Osteocyte (in vitro differentiated cells): Measurements from ENCODE around the gene S100A11. TPM values are rescaled to one million over a fixed set of nuclear protein-coding genes. Genes with fewer than 3 reads are reported as not detected.
A peak's percentile ranks its signal among the peaks of the same experiment; 100 is the strongest.

Experiments
- DNase-seq: peaks from one replicate; pipeline ENCODE4 v3.0.0; 2021; ENCODE audit warnings: mixed read lengths; ENCODE audit not compliant: unreplicated experiment; ENCODE audit errors: extremely low spot score
- H3K27ac Mint-ChIP-seq: one replicate; pipeline ENCODE4 v1.8.0; 2021; ENCODE audit warnings: mild to moderate bottlenecking, mixed read lengths; ENCODE audit not compliant: unreplicated experiment
- H3K27me3 Mint-ChIP-seq: one replicate; pipeline ENCODE4 v1.8.0; 2021; ENCODE audit warnings: mixed read lengths; ENCODE audit not compliant: unreplicated experiment
- H3K36me3 Mint-ChIP-seq: one replicate; pipeline ENCODE4 v1.8.0; 2021; ENCODE audit warnings: mixed read lengths; ENCODE audit not compliant: unreplicated experiment
- H3K4me1 Mint-ChIP-seq: one replicate; pipeline ENCODE4 v1.8.0; 2021; ENCODE audit warnings: mixed read lengths; ENCODE audit not compliant: unreplicated experiment
- H3K4me3 Mint-ChIP-seq: one replicate; pipeline ENCODE4 v1.8.0; 2021; ENCODE audit warnings: mild to moderate bottlenecking, moderate library complexity, mixed read lengths; ENCODE audit not compliant: unreplicated experiment
- H3K9me3 Mint-ChIP-seq: one replicate; pipeline ENCODE4 v1.8.0; 2021; ENCODE audit warnings: mixed read lengths; ENCODE audit not compliant: unreplicated experiment
- CTCF ChIP-seq: fragments of 200-600 bp; sonication (generic); IDR thresholded peaks from 2 replicates; pipeline ENCODE4 v1.5.0; 2021; ENCODE audit warnings: antibody characterized with exemption, mild to moderate bottlenecking, moderate library complexity
- total RNA-seq: library from RNA; stranded (reverse); gene quantifications from 2 replicates; pipeline ENCODE4 v1.2.1, GENCODE V29; 2021

S100A11 gene
- total RNA-seq, 1 donor from 2014 or later, result 446 TPM

GRCh38 chr1:152000964-152001630 is 35.7 kb downstream of the S100A11 start:
- no peaks in the 10 kb centered on the region for H3K36me3 Mint-ChIP-seq
- H3K4me3 Mint-ChIP-seq, result no peak overlapping the region
- no peak for DNase-seq
- H3K4me1 Mint-ChIP-seq, result no peaks in the 10 kb centered on the region
- H3K27ac Mint-ChIP-seq, result no peak overlapping the region
- no peaks in the 10 kb centered on the region for H3K9me3 Mint-ChIP-seq
- TF ChIP-seq CTCF, result no peak
- H3K27me3 Mint-ChIP-seq, result peaks cover 28% of the 10 kb centered on the region

DNA sequence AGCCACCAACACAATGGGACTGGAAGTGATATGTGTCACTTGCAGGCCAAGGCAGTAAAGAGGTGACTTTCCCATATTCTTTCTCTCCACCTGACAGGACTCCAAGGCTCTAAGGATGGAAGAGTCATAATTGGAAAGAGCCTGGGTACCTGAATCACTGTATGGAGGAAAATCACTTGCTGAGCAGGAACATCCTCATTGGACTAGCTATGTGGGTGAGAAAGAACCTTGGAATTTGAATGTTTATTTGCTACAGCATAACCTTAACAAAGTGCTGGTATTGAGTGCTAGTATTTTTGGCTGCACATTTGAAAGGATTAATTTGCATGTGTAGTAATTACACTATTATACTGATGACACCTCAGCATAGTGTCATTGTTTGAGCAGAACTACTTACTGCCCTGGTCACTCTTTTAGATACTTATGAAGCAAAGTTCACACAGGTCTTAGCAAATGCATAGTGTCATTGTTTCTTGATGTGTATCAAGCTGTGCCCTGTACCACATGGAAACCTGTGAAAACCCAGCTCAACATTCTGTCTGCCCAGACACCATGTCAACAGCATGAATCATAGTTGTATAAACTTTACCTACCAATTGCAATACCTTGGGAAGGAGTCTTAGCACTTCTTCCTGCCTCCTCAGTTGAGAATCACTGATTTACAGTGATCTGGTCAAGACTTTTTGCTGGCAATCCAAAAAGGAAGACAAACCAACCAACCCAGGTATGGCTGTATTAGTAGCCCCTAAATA is 38.0 kb downstream of the S100A11 start:
- DNase-seq, result no peak
- no peaks in the 10 kb centered on the region for H3K36me3 Mint-ChIP-seq
- H3K27me3 Mint-ChIP-seq, result peaks cover 10% of the 10 kb centered on the region
- no peak for TF ChIP-seq CTCF
- no peaks in the 10 kb centered on the region for H3K9me3 Mint-ChIP-seq
- no peak overlapping the region for H3K27ac Mint-ChIP-seq
- peaks cover 13% of the 10 kb centered on the region for H3K4me1 Mint-ChIP-seq
- no peak overlapping the region for H3K4me3 Mint-ChIP-seq

DNA sequence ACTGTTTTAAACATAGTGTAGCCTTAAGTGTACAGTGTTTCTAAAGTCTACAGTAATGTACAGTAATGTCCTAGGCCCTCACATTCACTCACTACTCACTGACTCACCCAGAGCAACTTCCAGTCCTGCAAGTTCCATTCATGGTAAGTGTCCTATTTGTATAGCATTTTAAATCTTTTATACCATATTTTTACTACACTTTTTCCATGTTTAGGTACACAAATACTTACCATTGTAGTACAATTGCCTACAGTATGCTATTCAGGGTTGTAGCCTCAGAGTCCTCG is 39.6 kb downstream of the S100A11 start:
- DNase-seq, result no peak
- no peak for TF ChIP-seq CTCF
- Mint-ChIP-seq H3K36me3 (no peaks in the 10 kb centered on the region), H3K4me3 (no peak overlapping the region), H3K4me1 (peaks cover 24% of the 10 kb centered on the region), H3K27ac (no peak overlapping the region), H3K27me3 (no peaks in the 10 kb centered on the region), H3K9me3 (no peaks in the 10 kb centered on the region)

- no peak for DNase-seq
- Mint-ChIP-seq H3K36me3 (no peaks in the 10 kb centered on the region), H3K4me1 (peaks cover 38% of the 10 kb centered on the region), H3K9me3 (no peaks in the 10 kb centered on the region), H3K27ac (no peak overlapping the region), H3K4me3 (no peak overlapping the region), H3K27me3 (no peaks in the 10 kb centered on the region)
- no peak for TF ChIP-seq CTCF
These were observed 41.0 kb downstream of the S100A11 start for GRCh38 chr1:151995774-151996173.

- Mint-ChIP-seq H3K27me3 (no peaks in the 10 kb centered on the region), H3K27ac (peak overlapping the region; percentile 72), H3K4me3 (peak overlapping the region; percentile 50), H3K36me3 (no peaks in the 10 kb centered on the region), H3K9me3 (no peaks in the 10 kb centered on the region), H3K4me1 (peaks cover 46% of the 10 kb centered on the region)
- no peak for TF ChIP-seq CTCF
- DNase-seq, result no peak
These were observed 41.8 kb downstream of the S100A11 start for GRCh38 chr1:151994956-151995355.
